GM06990 (cell line): ENCODE measurements around the gene MYBL2.
A peak's percentile ranks its signal among the peaks of the same experiment; 100 is the strongest.

Experiments
- DNase-seq: peaks from one replicate; pipeline ENCODE4 v3.0.0-alpha.2; 2011; ENCODE audit not compliant: insufficient read length; ENCODE audit errors: extremely low read depth
- H3K27me3 ChIP-seq: replicated peaks from 2 replicates; pipeline ENCODE4 v1.6.0; 2011; ENCODE audit warnings: low read length; ENCODE audit not compliant: control insufficient read depth, insufficient read depth
- H3K36me3 ChIP-seq: 2 replicates; pipeline ENCODE4 v1.5.1; 2011; ENCODE audit warnings: low read length; ENCODE audit not compliant: control insufficient read depth, insufficient read depth
- H3K4me3 ChIP-seq: replicated peaks from 2 replicates; pipeline ENCODE4 v1.5.1; 2011; ENCODE audit warnings: low read depth, mild to moderate bottlenecking, control low read depth, low read length
- CTCF ChIP-seq: IDR thresholded peaks from 2 replicates; pipeline ENCODE4 v1.5.1; 2011; ENCODE audit warnings: low read length, control low read depth, mild to moderate bottlenecking, inconsistent platforms; ENCODE audit not compliant: insufficient read depth, poor library complexity, severe bottlenecking

The MYBL2 gene

DNA sequence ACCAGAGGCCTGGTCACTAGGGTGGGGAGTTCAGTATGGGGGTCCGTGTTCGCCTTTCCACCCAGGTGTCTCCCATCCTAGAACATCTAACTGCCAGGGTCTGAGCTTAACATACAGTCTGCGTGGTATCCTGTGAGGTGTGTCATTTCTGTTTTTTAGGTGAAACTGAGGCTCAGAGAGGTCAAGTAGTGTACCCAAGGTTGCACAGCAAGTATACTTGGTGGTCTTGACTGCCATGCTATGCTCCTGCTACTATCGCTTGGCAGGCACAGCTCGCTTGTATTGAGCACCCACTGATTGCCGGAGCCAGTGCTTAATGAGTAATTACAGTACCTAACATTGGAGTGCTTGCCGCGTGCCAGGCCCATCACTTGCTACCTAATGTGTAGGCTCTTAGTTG, 33.7 kb downstream of the MYBL2 start:
- Histone ChIP-seq H3K36me3 (peaks cover 39% of the 10 kb centered on the region), H3K27me3 (no peaks in the 10 kb centered on the region), H3K4me3 (no peak overlapping the region)
- TF ChIP-seq CTCF: no peak
- DNase-seq: no peak

DNA sequence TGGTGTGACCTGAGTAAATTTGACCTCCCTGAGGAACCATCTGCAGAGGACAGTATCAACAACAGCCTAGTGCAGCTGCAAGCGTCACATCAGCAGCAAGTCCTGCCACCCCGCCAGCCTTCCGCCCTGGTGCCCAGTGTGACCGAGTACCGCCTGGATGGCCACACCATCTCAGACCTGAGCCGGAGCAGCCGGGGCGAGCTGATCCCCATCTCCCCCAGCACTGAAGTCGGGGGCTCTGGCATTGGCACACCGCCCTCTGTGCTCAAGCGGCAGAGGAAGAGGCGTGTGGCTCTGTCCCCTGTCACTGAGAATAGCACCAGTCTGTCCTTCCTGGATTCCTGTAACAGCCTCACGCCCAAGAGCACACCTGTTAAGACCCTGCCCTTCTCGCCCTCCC, 35.6 kb downstream of the MYBL2 start:
- Histone ChIP-seq H3K36me3 (peaks cover 39% of the 10 kb centered on the region), H3K27me3 (no peaks in the 10 kb centered on the region), H3K4me3 (no peak overlapping the region)
- TF ChIP-seq CTCF: no peak
- no peak for DNase-seq

- peak; percentile 81 for DNase-seq
- no peak overlapping the region for H3K4me3 ChIP-seq
- no peak for TF ChIP-seq CTCF
- H3K36me3 ChIP-seq: peaks cover 33% of the 10 kb centered on the region
- H3K27me3 ChIP-seq: no peaks in the 10 kb centered on the region
These were observed 43.6 kb downstream of the MYBL2 start for GRCh38 chr20:43710370-43711044.

DNA sequence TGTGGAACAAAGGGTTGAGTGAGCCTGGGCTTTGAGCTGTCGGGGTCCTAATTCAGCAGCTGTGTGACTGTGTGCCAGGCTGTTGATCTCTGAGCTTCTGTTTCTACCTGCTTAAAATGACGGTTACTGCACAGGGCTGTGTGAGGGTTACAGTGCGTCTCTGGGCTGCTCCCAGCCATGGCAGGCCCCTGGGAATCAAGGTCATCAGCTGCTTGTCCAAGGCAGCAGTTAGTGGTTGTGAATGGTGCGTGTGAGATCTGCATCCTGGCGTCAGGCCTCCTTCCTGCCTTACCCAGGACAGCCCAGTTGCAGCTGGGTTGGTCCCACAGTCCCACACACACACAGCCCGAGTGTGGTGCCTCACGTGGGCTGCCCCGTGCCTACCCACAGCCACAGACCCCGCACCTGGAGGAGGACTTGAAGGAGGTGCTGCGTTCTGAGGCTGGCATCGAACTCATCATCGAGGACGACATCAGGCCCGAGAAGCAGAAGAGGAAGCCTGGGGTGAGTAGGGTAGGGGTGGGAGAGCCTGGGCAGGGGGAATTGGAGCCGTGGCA, 44.3 kb downstream of the MYBL2 start:
- peak; percentile 57 for DNase-seq
- no peak for TF ChIP-seq CTCF
- Histone ChIP-seq H3K4me3 (no peak overlapping the region), H3K27me3 (no peaks in the 10 kb centered on the region), H3K36me3 (peaks cover 40% of the 10 kb centered on the region)

DNA sequence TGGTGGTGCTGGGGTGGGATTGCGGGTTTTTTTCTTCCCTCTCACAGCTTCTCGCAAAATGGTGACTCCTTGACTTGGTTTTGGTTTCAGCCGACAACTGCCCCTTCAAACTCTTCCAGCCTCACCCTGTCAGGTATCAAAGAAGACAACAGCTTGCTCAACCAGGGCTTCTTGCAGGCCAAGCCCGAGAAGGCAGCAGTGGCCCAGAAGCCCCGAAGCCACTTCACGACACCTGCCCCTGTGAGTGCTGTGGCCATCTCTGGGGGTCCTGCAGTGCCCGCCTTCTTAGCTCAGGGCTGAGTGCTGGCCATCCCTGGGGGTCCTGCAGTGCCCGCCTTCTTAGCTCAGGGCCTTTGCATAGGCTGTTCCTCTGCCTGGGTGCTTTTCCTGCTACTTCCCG, 48.1 kb downstream of the MYBL2 start:
- Histone ChIP-seq H3K4me3 (no peak overlapping the region), H3K36me3 (peaks cover 40% of the 10 kb centered on the region), H3K27me3 (no peaks in the 10 kb centered on the region)
- TF ChIP-seq CTCF: no peak
- DNase-seq: no peak

- Histone ChIP-seq H3K4me3 (no peak overlapping the region), H3K36me3 (peaks cover 40% of the 10 kb centered on the region), H3K27me3 (no peaks in the 10 kb centered on the region)
- DNase-seq: no peak
- no peak for TF ChIP-seq CTCF
These were observed 48.6 kb downstream of the MYBL2 start for GRCh38 chr20:43715511-43715910.
